ENCODE results near the gene TNNT3. TPM values are rescaled to one million over a fixed set of nuclear protein-coding genes. Genes with fewer than 3 reads are reported as not detected.
"Not testable (repeated sequence)": the region's sequence is repeated elsewhere in the genome, so short reads cannot be mapped to it uniquely, and the experiment has no call there.

The TNNT3 gene
- polyA plus RNA-seq, 3 donors, result 9.7 to 12.5 (median 10.5) TPM

DNA sequence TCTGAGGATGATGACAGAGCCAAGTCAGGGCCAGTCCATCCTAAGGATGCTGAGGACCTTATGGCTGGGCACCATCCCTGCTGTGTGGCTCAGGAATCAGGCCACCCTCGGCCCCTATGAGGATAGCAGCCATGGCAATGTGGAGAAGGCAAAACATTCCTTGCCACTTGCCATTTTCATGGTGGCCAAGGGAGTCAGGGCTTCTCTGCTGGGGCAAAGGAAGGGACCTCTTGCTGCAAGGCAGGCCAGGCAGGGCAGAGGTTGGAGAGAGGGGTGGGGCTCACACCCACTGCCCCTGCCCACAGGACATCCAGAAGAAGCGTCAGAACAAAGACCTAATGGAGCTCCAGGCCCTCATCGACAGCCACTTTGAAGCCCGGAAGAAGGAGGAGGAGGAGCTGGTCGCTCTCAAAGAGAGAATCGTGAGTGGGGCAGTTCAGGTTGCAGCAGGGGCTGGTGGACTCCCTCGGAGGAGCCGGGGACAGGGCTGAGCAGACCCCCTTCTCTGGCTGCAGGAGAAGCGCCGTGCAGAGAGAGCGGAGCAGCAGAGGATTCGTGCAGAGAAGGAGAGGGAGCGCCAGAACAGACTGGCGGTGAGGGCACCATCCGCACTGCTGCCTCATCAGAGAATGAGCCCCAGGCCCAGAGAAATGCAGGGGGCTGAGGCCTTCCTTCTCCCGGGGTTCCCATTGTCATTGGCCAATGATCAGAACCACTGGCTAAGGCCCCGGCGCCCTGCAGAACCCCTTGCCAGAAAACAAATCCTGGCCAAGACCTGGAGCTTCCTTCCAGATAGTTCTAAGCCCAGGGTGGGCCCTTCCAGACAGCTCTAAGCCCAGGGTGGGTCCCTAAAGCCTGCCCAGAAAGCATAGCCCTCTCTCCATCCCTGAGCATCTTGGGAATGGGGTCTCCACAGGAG, 14.2 kb downstream of the TNNT3 start:
- no peak for DNase-seq

DNA sequence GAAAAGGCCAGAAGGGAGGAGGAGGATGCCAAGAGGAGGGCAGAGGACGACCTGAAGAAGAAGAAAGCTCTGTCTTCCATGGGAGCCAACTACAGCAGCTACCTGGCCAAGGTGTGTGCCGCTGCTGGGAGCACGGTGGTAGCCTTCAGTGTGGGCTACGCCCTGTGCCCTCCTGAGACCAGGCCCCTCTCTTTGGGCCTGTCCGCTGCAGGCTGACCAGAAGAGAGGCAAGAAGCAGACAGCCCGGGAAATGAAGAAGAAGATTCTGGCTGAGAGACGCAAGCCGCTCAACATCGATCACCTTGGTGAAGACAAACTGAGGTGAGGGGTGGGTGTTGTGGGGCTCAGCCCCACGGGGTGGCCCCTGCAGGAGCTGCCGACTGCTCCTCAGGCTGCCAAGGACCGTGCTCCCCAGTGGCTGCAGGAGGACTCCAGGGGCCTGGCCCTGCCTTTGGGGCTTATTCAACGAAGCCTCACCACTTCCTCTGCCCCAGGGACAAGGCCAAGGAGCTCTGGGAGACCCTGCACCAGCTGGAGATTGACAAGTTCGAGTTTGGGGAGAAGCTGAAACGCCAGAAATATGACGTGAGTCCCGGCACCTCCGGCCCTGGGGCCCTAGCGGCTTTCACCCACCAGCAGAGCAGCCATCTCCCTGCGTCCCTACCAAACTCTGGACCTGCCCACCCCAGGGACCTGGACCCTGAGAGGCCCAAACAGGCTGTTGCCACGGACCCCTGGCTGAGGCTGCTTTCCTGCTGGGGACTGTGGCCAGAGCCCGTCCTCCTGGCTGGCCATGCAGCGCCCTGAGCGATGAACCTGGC, 15.0 kb downstream of the TNNT3 start:
- no peak for DNase-seq

DNA sequence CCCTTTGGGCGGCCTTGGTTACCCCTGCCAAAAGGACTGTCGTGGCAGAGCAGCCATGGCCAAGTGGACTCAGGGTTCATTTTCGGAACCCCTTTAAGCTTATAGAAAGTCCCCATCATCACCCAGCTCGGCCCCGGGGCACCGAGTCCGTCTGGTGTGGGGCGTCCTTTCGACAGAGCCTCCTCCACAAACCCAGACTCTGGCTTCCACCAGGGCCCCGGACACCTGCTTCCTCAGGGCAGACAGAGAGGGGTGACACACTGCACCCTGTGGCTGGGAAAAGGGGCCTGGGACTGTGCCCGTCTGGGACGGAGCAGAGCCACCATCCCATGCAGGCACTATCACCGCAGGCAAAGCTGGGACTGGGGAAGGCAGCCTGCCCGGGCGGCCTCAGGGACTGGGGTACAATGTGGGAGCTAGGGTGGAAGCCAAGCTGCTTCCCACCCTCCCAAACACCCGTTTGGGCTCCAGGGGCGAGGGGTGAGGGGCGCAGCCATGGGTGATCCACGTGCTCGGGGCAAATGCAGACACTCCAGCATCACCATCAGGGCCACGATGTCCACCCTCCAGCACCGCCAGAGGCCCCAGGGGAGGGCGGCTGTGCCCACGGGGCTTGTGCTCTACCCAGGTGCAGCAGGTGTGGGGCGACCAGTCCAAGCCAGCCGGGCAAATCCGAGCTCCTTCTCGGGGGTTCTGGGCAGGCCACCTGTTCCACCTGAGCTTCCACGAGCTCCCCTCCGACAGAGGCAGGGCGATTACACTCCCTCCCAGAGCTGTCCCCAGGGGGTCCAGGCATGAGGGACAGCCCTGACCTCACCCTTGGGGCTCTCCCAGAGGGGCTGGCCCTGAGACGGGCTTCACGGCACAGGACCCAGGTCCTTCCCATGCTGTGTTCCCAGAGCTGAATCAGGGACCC, 15.9 kb downstream of the TNNT3 start:
- DNase-seq, result no peak

DNA sequence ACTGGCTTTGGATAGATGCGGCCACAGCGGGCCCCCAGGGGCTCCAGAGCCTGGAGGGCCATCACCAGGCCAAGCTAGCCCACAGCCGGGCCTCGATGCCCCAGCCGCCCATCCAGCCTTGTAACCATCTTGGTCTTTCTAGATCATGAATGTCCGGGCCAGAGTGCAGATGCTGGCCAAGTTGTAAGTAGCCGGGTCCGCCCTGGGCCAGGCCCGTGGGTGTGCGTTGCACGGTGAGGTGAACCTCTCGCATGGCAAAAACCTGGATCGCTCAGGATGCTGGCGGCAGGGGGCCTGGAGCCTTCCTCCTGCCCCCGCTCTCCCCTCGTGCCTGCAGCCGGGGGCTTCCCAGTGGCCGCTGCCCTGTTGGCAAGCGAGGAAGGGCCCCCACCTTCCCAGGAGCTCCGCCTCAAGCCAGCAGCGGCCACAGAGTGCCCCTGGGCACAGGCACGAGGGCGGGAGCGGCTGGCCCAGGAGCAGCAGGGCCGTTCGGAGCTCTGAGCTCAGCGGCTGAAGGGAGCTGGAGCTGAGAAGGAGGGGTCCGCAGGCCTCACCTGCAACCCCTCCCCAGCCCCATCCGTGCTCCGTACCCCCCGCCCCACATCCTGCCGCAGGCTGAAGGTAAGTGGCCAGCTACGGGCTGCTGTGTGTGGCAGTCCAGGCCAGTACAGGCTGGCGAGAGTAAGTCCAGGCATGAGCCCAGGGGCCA, 16.7 kb downstream of the TNNT3 start:
- no peak for DNase-seq

DNA sequence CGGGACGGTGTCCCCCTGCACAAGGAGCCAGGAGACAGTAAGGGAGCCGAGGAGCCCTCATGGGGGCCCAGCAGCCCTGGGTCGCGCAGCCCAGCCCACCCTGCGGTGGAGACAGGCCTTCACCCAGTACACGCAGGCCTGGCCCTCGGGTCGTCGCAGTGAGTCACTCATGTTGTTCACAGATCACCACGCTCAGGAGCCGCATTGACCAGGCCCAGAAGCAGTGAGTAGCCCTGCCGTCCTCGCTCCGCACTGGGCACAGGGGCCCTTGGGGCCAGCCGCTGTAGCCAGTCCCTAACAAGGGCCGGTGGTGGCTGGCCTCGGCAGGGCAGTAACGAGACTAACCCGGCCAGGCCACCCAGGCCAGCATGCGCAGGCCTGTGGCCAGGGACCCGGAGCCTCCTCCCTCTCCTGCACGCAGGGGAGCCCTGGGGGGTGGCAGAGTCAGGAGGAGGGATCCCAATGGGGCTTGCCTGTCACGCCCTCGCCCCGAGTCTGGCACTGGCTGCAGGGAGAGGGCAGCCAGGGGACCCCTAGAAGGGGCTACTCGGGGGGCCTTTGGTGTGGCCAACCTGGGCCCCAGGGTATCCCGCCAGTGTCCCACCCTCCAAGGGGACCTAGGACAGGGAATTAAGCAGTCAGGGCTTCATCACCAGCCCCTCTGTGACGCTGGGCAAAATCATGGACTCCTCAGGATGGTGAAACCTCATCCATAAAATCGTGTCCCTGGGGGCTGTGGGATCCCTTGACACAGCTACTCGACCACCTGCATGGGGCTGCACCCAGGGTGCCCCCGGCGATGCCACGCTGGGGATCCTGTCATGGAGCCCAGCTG, 17.5 kb downstream of the TNNT3 start:
- DNase-seq, result no peak

DNA sequence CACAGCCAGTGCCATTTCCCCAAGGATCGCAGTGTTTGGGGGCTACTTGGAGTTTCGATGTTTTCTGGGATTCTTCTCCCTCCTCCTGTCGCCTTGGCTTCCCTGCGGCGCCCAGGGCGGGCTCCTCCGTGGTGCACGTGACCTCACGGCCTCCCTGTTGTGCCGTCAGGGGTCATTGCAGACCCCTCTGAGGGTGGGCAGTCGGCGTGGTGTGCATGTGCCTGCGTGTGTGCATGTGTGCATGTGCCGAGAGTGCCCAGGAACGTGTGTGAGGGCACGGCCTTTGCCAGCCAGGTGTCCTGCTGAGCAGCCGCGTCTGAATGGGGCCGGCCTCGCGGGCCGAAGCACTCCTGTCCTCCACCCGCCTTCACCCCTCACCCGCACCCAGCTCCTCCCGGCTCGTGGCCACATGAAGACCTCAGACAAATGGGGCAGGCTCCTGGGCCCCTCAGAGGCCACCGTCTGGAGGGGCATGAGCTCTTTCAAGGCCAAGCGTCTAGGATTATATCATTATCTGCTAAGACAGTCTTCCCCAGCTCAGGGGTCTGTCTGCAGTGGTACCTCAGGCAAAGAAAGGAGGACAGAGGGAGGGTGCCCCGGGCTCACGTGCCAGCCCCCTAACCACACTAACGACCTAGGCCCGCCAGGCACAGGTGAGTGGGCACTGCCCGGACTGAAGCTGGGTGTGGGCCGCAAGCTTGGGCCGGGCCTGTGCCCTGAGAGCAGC, 18.3 kb downstream of the TNNT3 start:
- no peak for DNase-seq

DNA sequence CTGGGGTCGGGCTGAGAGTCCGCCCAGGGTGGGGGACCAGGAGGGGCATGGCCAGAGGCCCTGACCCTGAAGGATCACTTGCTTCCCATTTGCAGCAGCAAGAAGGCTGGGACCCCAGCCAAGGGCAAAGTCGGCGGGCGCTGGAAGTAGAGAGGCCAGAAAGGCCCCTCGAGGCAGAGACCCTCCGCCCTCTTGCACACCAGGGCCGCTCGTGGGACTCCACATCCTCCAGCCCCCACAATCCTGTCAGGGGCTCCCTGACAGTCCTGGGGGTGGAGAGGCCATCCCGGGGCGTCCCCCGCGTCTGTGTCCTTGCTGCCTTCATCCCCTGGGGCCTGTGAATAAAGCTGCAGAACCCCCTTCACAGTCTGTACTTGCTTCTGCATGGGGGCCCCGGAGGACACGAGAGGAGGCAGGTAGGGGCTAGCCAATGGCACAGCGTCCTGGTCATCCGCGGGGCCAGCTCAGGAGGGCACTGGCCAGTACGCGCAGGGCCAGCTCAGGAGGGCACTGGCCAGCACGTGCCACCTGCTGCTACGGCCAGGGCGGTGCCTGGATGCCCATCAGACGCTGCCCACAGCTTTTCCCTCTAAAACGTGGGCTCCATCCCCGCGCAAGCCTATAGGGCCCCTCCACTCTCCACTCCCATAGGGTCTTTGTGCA, 19.0 kb downstream of the TNNT3 start:
- no peak for DNase-seq

DNA sequence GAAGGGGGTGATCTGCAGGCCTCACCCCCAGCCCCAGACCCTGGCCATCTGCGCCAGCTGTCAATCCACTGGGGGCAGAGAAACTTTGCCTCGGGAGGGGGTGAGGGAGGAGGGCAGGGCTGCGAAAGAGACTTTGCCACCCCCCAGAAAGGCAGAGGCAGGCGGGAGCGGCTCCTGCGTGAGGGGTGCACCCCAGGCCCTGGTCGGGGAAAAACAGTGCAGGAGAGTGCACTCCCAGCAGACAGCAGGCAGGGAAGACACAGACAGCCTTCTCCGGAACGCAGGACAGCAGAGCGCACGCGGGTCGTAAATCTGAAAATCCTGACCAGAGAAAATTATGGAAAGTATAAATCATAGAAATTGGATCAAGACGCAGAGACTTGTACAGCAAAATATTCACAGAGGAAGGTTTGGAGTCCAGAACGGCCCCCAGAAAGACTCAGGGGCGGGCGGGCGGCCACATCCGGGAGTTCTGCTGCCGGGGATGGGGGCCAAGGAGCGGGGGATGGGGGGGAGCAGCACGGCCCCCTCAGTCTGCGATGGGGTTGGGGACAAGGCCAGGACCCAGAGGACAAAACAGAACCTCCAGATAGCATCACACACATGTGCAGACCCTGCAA, 19.6 kb downstream of the TNNT3 start:
- DNase-seq, result peak; percentile 42

DNA sequence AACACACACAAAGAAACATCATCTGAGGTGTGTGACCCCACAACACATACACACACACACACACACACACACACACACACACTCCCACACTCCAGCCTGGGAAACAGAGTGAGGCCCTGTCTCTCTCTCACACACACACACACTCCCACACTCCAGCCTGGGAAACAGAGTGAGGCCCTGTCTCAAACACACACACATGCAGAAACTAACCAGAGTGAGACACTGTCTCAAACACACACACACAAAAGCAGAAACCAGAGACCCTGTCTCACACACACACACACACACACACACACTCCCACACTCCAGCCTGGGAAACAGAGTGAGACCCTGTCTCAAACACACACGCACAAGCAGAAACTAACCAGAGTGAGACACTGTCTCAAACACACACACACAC, 20.3 kb downstream of the TNNT3 start:
- DNase-seq, result not testable (repeated sequence)

DNA sequence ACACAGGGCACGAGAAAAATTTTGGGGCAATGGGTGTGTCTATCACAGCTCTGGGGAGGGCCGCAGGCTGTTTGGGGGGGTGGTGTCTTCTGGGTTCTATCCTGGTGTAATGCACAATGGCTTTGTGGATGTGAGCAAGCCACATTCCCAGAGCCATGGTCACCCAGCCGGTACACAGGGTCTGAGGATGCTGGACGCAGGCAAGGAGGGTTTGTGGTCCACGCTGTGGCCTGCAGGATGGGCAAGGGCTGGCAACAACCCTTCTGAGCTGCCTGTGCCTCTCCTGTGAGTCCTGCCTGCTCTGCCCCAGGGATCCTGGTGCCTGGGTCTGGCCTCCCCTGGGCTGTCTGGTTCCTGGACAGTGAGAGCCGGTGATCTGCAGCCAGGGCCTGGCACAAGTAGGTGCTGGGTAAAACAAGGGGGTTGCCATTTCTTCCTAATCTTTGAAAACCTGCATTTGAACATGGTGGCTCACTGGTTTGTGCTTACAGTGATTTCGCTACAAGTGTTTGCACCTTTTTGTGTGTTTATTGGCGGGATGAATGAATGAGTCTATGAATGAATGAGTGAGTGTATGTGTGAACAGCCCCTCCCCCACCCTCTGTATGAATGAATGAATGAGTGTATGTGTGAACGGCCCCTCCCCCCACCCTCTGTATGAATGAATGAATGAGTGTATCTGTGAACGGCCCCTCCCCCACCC, 23.2 kb downstream of the TNNT3 start:
- DNase-seq, result no peak

DNA sequence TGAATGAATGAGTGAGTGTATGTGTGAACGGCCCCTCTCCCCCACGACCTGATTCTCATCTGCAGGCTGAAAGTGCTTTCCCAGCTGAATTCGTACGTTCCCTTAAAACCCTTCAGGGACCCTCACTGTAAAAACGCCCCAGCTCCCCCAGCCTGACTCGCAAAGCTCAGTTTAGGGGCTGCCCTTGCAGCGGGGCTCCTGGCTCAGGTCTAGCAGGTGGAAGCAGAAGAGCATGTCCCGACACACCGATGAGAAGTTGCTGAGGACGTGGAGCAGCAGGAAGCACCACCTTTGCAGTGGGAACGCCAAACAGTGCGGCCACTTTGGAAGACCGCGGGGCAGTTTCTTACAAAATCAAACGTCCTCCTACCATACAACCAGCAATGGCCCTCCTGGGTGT, 24.1 kb downstream of the TNNT3 start:
- no peak for DNase-seq

DNA sequence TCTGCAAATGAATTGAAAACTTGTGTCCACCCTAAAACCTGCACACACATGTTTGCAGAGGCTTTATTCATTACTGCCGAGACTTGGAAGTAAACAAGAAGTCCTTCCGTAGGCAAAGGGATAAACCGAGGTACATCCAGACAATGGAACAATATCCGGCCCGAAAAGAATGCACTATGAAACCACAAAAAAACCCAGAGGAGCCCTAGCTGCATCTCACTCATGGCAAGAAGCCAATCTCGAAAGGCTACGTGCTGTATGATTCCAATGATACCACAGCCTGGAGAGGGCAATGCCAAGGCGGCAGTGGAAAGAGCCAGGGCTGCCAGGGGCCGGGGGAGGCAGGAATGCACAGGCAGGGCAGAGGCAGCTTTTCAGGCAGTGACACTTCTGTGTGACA, 24.5 kb downstream of the TNNT3 start:
- no peak for DNase-seq

DNA sequence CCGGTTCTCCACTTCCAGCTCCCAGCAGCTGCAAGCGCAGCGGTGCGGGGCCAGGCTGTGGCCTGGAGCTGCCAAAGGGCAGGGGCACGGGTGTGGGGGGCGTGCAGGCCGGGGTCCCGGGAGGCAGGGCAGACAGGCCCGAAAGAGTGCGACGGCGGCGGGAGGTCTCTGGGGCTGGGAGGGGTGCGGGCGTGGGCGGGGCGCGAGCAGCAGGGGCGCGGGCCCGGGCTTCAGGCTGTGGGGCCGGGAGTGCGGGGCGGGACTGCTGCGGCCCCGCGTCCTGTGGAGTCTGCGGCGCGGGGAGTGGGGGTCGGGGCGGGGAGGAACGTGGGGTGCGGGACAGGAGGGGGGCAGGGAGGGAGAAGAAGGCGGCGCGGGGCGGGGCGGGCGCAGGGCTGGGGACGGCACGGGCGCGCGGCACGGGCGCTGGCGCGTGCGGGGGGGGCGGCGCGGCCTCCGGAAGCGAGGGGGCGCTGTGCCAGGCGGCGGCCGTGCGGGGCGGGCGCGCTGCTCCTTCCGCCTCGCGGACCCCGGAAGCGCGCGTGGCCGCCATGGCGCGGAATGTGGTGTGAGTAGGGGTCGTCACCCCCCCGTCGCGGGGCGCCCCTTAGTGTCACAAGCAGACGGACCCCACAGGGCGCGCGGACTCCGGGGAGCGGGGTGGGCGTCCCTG, 27.4 kb downstream of the TNNT3 start, which contains the start of gene MRPL23:
Gene MRPL23 (plus strand): TSS at position 521 of the 673 bp plus-strand sequence. CDS start 31 bp downstream, at position 552.
- DNase-seq, result no peak

DNA sequence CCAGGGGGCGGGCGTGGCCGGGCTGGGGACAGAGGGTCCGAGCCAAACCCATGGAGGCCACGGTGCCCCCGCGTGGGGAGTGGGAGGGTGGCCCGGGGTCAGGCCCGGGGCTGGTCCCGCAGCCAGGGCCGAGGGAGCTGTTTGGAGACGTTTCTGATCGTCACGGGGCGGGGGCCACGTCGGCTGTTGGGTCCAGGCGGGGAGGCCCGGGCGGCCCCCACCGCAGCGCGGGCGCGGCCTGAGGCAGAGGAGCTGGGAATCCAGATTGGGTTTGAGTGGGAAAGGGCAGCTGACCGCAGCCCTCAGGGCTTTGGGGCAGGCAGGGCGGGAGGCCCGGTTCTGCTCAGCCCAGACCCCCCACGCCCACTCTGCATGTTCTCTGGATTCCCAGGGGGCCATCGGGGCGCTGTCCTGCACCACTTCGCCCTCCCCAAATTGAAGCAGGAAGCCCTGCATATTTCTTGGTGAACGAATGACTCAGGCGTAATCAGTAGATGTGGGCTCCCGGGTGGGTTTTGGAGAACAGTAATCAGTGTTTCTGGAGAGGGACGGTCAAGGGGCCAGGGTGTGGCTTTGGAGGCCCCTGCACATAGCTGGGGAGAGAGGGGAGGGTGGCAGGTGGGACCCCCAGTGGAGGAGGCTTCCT, 28.2 kb downstream of the TNNT3 start:
- DNase-seq, result no peak

DNA sequence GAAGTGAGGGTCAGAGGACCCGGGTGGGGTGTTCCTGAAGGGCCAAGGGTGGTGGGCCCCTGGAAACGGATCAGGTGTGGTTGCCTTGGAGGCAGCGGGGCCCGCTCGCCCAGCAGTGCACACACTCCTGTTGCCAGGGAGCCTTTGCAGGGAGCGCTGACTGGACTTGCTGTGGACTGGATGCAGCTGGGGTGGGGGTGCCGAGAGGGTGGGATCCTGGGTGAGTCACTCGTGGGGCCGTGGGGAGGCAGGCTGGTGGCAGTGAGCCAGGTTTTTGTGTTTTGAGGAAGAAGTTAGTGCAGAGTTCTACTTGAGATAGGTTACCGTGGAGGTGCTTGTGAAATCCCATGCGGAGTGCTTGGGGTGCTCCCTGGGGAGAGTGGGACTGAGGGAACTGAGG, 28.9 kb downstream of the TNNT3 start:
- no peak for DNase-seq

DNA sequence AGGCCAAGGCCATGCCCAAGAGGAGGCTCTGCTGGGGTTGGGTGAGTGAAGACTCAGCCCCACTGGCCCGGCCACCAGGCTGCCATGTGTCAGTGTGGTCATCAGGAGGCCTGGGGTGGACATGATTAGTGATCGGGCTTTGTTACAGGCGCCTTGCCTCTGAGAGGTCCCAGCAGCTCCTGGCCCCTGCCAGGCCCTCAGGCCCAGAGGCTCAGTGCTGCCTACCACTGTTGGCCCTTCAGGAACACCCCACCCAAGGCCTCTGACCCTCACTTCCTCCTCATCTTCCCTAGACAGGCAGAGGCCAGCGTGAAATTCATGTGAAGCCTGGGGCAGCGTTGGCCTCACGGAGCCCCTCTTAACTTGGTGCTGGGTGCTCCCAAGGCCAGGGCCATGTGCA, 29.8 kb downstream of the TNNT3 start:
- DNase-seq, result no peak

DNA sequence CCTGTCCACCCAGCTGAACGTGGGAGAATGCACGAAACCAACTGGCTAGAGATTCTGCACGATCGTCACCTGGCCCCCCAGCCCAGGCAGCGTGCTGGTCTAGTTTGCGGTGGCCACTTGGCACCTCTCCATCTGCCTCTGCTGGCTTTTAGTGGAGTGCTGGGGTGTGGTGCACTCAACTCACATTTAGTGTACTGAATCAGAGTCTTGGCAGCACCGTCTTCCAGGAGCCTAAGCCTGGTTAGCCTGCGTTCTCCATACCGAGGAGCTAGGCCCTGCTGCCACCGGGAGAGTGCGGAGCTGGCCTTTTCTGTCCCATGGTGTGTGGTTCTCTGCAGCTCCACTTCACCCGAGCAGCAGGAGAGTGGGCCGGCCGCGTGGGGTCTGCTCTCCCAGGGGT, 30.4 kb downstream of the TNNT3 start:
- no peak for DNase-seq

Measured in renal pelvis (tissue), 4 donors.